T-cell (primary cell): ENCODE measurements around the gene PRRC2A. TPM values are rescaled to one million over a fixed set of nuclear protein-coding genes. Genes with fewer than 3 reads are reported as not detected.

Experiments used
- ATAC-seq, 4 experiments: fragments of 200-7000 bp in 3 of 4; fragments of 150-1000 bp in 1 of 4; cut with Tn5 transposase; replicated peaks in 1 of 4; 1 replicate in 3 of 4; 2 replicates in 1 of 4; pipeline ENCODE4 v1.10.0; 2021; ENCODE audit warnings: moderate library complexity in 3 of 4, mild to moderate bottlenecking in 2 of 4, moderate number of reproducible peaks in 1 of 4
- CTCF ChIA-PET, 2 donors: fragments of 300-600 bp; sonication (Branson Sonifier 250); formaldehyde crosslinking; loops; one replicate each; lab custom pipeline; 2022; ENCODE audit warnings: antibody characterized with exemption in 2 of 2; lab: Charles Lee
- POLR2A ChIA-PET, 2 donors: fragments of 300-600 bp; sonication (Branson Sonifier 250); formaldehyde crosslinking; loops; one replicate each; lab custom pipeline; 2022; ENCODE audit warnings: antibody characterized with exemption in 2 of 2; lab: Charles Lee
- DNase-seq, 35 experiments: peaks; one replicate each; pipeline versions ENCODE4 v3.0.0 to v3.0.0-alpha.2; 2013 to 2023
- H3K27ac ChIP-seq: one replicate; pipeline ENCODE4 v1.5.1; 2013; ENCODE audit warnings: low read length
- H3K27me3 ChIP-seq, 2 experiments: replicated peaks in 1 of 2; 1 replicate in 1 of 2; 2 replicates in 1 of 2; pipeline versions ENCODE4 v1.6.1 to v1.7.0; 2013; ENCODE audit warnings: low read length in 1 of 2, mixed read lengths in 1 of 2; ENCODE audit not compliant: control insufficient read depth in 2 of 2, insufficient read depth in 2 of 2; ENCODE audit errors: extremely low read depth in 1 of 2
- H3K36me3 ChIP-seq, 2 donors: 1 replicate in 1 of 2; 2 replicates in 1 of 2; pipeline versions ENCODE4 v1.6.1 to v1.7.0; 2013; ENCODE audit warnings: low read length in 1 of 2; ENCODE audit not compliant: control insufficient read depth in 2 of 2, insufficient read depth in 1 of 2; ENCODE audit errors: extremely low read depth in 1 of 2
- H3K4me1 ChIP-seq, 2 experiments: 1 replicate in 1 of 2; 2 replicates in 1 of 2; pipeline versions ENCODE4 v1.6.1 to v1.7.0; 2013; ENCODE audit warnings: low read length in 2 of 2, mixed read lengths in 1 of 2; ENCODE audit not compliant: insufficient read depth in 2 of 2, control insufficient read depth in 1 of 2; ENCODE audit errors: extremely low read depth in 1 of 2
- H3K4me3 ChIP-seq, 2 donors: 1 replicate in 1 of 2; 2 replicates in 1 of 2; pipeline versions ENCODE4 v1.5.1 to v1.7.0; 2013; ENCODE audit warnings: mild to moderate bottlenecking in 2 of 2, low read length in 1 of 2, moderate library complexity in 1 of 2; ENCODE audit not compliant: control insufficient read depth in 1 of 2; ENCODE audit errors: extremely low read depth in 1 of 2
- H3K9me3 ChIP-seq: 2 replicates; pipeline ENCODE4 v1.7.0; 2013
- H3K27ac Mint-ChIP-seq, 2 donors: one replicate each; pipeline ENCODE4 v1.8.0; 2020 to 2021; ENCODE audit warnings: mild to moderate bottlenecking in 2 of 2, mixed read lengths in 2 of 2
- H3K27me3 Mint-ChIP-seq, 2 donors: one replicate each; pipeline ENCODE4 v1.8.0; 2021 to 2022; ENCODE audit warnings: mixed read lengths in 2 of 2
- H3K36me3 Mint-ChIP-seq: one replicate; pipeline ENCODE4 v1.8.0; 2021; ENCODE audit warnings: mixed read lengths
- H3K4me1 Mint-ChIP-seq, 3 donors: one replicate each; pipeline ENCODE4 v1.8.0; 2020 to 2022; ENCODE audit warnings: mixed read lengths in 3 of 3, mild to moderate bottlenecking in 1 of 3
- H3K4me3 Mint-ChIP-seq, 3 donors: one replicate each; pipeline ENCODE4 v1.8.0; 2020 to 2022; ENCODE audit warnings: mild to moderate bottlenecking in 3 of 3, mixed read lengths in 3 of 3, moderate library complexity in 3 of 3
- H3K9me3 Mint-ChIP-seq, 3 donors: one replicate each; pipeline ENCODE4 v1.8.0; 2020 to 2022; ENCODE audit warnings: mixed read lengths in 3 of 3
- WGBS: methylation state at CpG from one replicate; pipeline ENCODE4 v1.1.5; 2013; ENCODE audit warnings: missing lambda C conversion rate; ENCODE audit not compliant: insufficient coverage; 5-methylcytosine and 5-hydroxymethylcytosine counted together
- total RNA-seq, 35 experiments: library from RNA in 6 of 35; stranded (reverse) in 6 of 35; fragments of 120-200 nt in 1 of 35; gene quantifications; one replicate each; pipeline versions ENCODE4 v1.2.1 to v1.2.4 and lab custom pipeline; 2013 to 2026

The PRRC2A gene
- total RNA-seq, 5 donors from 2014 or later (not counting 1 experiment from before 2014, with no cell fraction given), result 222 to 246 (median 230) TPM

GRCh38 chr6:31631681-31632278, 11.3 kb downstream of the PRRC2A start:
- ATAC-seq (peak in 1 of 4 experiments; percentile 5), DNase-seq (no peak)
- Mint-ChIP-seq H3K27me3 (no peaks in the 10 kb centered on the region), H3K9me3 (no peaks in the 10 kb centered on the region), H3K4me3 (no peak overlapping the region), H3K36me3 (peaks cover 61% of the 10 kb centered on the region), H3K4me1 (peaks cover 0 to 14% (median 3%) of the 10 kb centered on the region in 3 donors), H3K27ac (no peak overlapping the region)
- WGBS, result 97% methylated on average over 19 of the region's 32 CpGs
- H3K4me3 ChIP-seq, result no peak overlapping the region
- H3K9me3 ChIP-seq, result no peaks in the 10 kb centered on the region
- ChIA-PET CTCF (no interaction called here), POLR2A (no interaction called here)
- no peaks in the 10 kb centered on the region for H3K27me3 ChIP-seq
- H3K36me3 ChIP-seq, result peaks cover 40 to 98% of the 10 kb centered on the region in 2 donors
- H3K4me1 ChIP-seq, result no peaks in the 10 kb centered on the region
- no peak overlapping the region for H3K27ac ChIP-seq

- Mint-ChIP-seq H3K27me3 (no peaks in the 10 kb centered on the region), H3K36me3 (peaks cover 62% of the 10 kb centered on the region), H3K9me3 (no peaks in the 10 kb centered on the region), H3K4me3 (no peak overlapping the region), H3K27ac (no peak overlapping the region), H3K4me1 (peaks cover 0 to 11% (median 3%) of the 10 kb centered on the region in 3 donors)
- ChIA-PET POLR2A (no interaction called here), CTCF (no interaction called here)
- ATAC-seq (no peak), DNase-seq (no peak)
- peaks cover 39 to 98% of the 10 kb centered on the region in 2 donors for H3K36me3 ChIP-seq
- H3K9me3 ChIP-seq, result no peaks in the 10 kb centered on the region
- H3K27ac ChIP-seq, result no peak overlapping the region
- no peaks in the 10 kb centered on the region for H3K27me3 ChIP-seq
- H3K4me1 ChIP-seq, result no peaks in the 10 kb centered on the region
- 98% methylated on average over 9 of the region's 26 CpGs for WGBS
- no peak overlapping the region for H3K4me3 ChIP-seq
Observed at GRCh38 chr6:31632279-31632946, 11.9 kb downstream of the PRRC2A start.

- Mint-ChIP-seq H3K4me3 (no peak overlapping the region), H3K27me3 (no peaks in the 10 kb centered on the region), H3K4me1 (peaks cover 0 to 6% (median 0%) of the 10 kb centered on the region in 3 donors), H3K27ac (no peak overlapping the region), H3K9me3 (no peaks in the 10 kb centered on the region), H3K36me3 (peaks cover 52% of the 10 kb centered on the region)
- ATAC-seq (no peak), DNase-seq (no peak)
- Histone ChIP-seq H3K9me3 (no peaks in the 10 kb centered on the region), H3K4me3 (no peak overlapping the region), H3K4me1 (no peaks in the 10 kb centered on the region), H3K27ac (no peak overlapping the region), H3K27me3 (no peaks in the 10 kb centered on the region), H3K36me3 (peaks cover 37 to 97% of the 10 kb centered on the region in 2 donors)
- WGBS, result 92% methylated on average over 5 of the region's 7 CpGs
- POLR2A ChIA-PET, result interaction anchor here in 1 of 2 donors (1.0 kb wide), 1 partner anchor 35 kb away, joined by 10 read pairs; no protein-coding TSS in a partner anchor
- CTCF ChIA-PET, result no interaction called here
Observed at GRCh38 chr6:31633447-31633846, 12.9 kb downstream of the PRRC2A start.

GRCh38 chr6:31634131-31634530, 13.6 kb downstream of the PRRC2A start:
- ATAC-seq (no peak), DNase-seq (no peak)
- no peak overlapping the region for H3K27ac Mint-ChIP-seq
- H3K9me3 Mint-ChIP-seq, result no peaks in the 10 kb centered on the region
- Histone ChIP-seq H3K27ac (no peak overlapping the region), H3K4me3 (no peak overlapping the region), H3K4me1 (no peaks in the 10 kb centered on the region), H3K9me3 (no peaks in the 10 kb centered on the region), H3K36me3 (peaks cover 37 to 97% of the 10 kb centered on the region in 2 donors), H3K27me3 (no peaks in the 10 kb centered on the region)
- peaks cover 0 to 6% (median 0%) of the 10 kb centered on the region in 3 donors for H3K4me1 Mint-ChIP-seq
- no peak overlapping the region for H3K4me3 Mint-ChIP-seq
- no peaks in the 10 kb centered on the region for H3K27me3 Mint-ChIP-seq
- POLR2A ChIA-PET, result interaction anchor here in 1 of 2 donors (1.0 kb wide), 1 partner anchor 35 kb away, joined by 10 read pairs; no protein-coding TSS in a partner anchor
- CTCF ChIA-PET, result no interaction called here
- no CpG with 5 or more reads among the region's 3 CpGs for WGBS
- peaks cover 52% of the 10 kb centered on the region for H3K36me3 Mint-ChIP-seq

DNA sequence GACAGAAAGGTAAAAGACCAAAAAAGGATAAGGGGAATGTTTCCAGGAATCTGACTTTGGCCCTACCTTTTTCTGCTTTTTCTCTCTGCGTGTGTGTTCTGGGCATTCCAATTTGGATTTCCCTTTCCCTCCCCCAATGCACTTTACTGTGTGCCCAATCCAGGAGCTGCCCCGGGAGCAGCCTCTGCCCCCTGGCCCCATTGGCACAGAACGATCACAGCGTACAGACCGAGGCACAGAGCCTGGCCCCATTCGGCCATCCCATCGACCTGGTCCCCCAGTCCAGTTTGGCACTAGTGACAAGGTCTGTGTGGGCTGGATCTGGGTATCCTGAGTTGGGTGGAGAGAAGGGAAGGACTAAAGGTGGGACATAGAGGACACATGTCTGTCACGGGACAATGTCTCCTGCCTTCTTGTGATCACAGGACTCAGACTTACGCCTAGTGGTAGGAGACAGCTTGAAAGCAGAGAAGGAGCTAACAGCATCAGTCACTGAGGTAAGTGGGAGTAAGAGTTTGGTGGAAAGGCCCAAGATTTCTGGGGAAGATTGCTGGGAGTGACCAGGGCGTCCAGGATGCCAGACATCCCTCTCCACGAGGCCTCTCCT, 14.6 kb downstream of the PRRC2A start:
- peaks cover 51% of the 10 kb centered on the region for H3K36me3 Mint-ChIP-seq
- H3K9me3 ChIP-seq, result no peaks in the 10 kb centered on the region
- POLR2A ChIA-PET, result no interaction called here
- H3K4me3 ChIP-seq, result no peak overlapping the region
- no peaks in the 10 kb centered on the region for H3K9me3 Mint-ChIP-seq
- H3K27ac ChIP-seq, result no peak overlapping the region
- peaks cover 36 to 98% of the 10 kb centered on the region in 2 donors for H3K36me3 ChIP-seq
- no peaks in the 10 kb centered on the region for H3K27me3 Mint-ChIP-seq
- ATAC-seq (peak in 1 of 4 experiments; percentile 21), DNase-seq (no peak)
- 86% methylated on average over 8 of the region's 11 CpGs for WGBS
- H3K27ac Mint-ChIP-seq, result no peak overlapping the region
- no peaks in the 10 kb centered on the region for H3K4me1 ChIP-seq
- H3K27me3 ChIP-seq, result no peaks in the 10 kb centered on the region
- CTCF ChIA-PET, result no interaction called here
- H3K4me3 Mint-ChIP-seq, result no peak overlapping the region
- H3K4me1 Mint-ChIP-seq, result peaks cover 0 to 6% (median 2%) of the 10 kb centered on the region in 3 donors

- ChIA-PET CTCF (no interaction called here), POLR2A (interaction anchor here in 1 of 2 donors (1.1 kb wide), 1 partner anchor 9 kb away, joined by 3 read pairs; no protein-coding TSS in a partner anchor)
- Histone ChIP-seq H3K27me3 (no peaks in the 10 kb centered on the region), H3K9me3 (no peaks in the 10 kb centered on the region), H3K27ac (no peak overlapping the region), H3K4me1 (no peaks in the 10 kb centered on the region), H3K36me3 (peaks cover 40 to 98% of the 10 kb centered on the region in 2 donors), H3K4me3 (no peak overlapping the region)
- H3K9me3 Mint-ChIP-seq, result no peaks in the 10 kb centered on the region
- no peak for ATAC-seq
- peaks cover 0 to 2% (median 0%) of the 10 kb centered on the region in 3 donors for H3K4me1 Mint-ChIP-seq
- no peak overlapping the region for H3K27ac Mint-ChIP-seq
- peaks cover 54% of the 10 kb centered on the region for H3K36me3 Mint-ChIP-seq
- H3K4me3 Mint-ChIP-seq, result no peak overlapping the region
- H3K27me3 Mint-ChIP-seq, result no peaks in the 10 kb centered on the region
- DNase-seq, result no peak
- 94% methylated on average over 6 of the region's 27 CpGs for WGBS
Observed at GRCh38 chr6:31636698-31637596, 16.4 kb downstream of the PRRC2A start.
